Activated B cell treated with CpG ODN at 0.5 μM for 24 hours (primary cell): ENCODE data around the gene ATPAF2. TPM values are rescaled to one million over a fixed set of nuclear protein-coding genes. Genes with fewer than 3 reads are reported as not detected.

Experiments used
- ATAC-seq: fragments of 200-7000 bp; cut with Tn5 transposase; one replicate; pipeline ENCODE4 v1.10.0; 2021; ENCODE audit warnings: low read depth, mild to moderate bottlenecking, moderate library complexity
- CTCF ChIA-PET: fragments of 350-600 bp; sonication (Branson Sonifier 250); formaldehyde crosslinking; loops from one replicate; lab custom pipeline; 2021; ENCODE audit warnings: antibody characterized with exemption; lab: Charles Lee
- POLR2A ChIA-PET: fragments of 350-600 bp; sonication (Branson Sonifier 250); formaldehyde crosslinking; loops from one replicate; lab custom pipeline; 2021; ENCODE audit warnings: antibody characterized with exemption; lab: Charles Lee
- DNase-seq: peaks from one replicate; pipeline ENCODE4 v3.0.0; 2022
- H3K27ac Mint-ChIP-seq: one replicate; pipeline ENCODE4 v1.8.0; 2020; ENCODE audit warnings: mixed read lengths
- H3K27me3 Mint-ChIP-seq: one replicate; pipeline ENCODE4 v1.8.0; 2021; ENCODE audit warnings: mixed read lengths
- H3K36me3 Mint-ChIP-seq: one replicate; pipeline ENCODE4 v1.8.0; 2021; ENCODE audit warnings: low read depth, mixed read lengths
- H3K4me1 Mint-ChIP-seq: one replicate; pipeline ENCODE4 v1.8.0; 2021; ENCODE audit warnings: mixed read lengths
- H3K4me3 Mint-ChIP-seq: one replicate; pipeline ENCODE4 v1.8.0; 2020; ENCODE audit warnings: mild to moderate bottlenecking, mixed read lengths
- H3K9me3 Mint-ChIP-seq: one replicate; pipeline ENCODE4 v1.8.0; 2020; ENCODE audit warnings: mixed read lengths
- CTCF ChIP-seq: fragments of 200-600 bp; IDR thresholded peaks from one replicate; pipeline ENCODE4 v1.8.0; 2022; ENCODE audit warnings: antibody characterized with exemption, mild to moderate bottlenecking
- intact Hi-C: fragments of 100-400 bp; cut with micrococcal nuclease; formaldehyde crosslinking; loops from one replicate; pipeline ENCODE4 v1.15.1; 2024
- total RNA-seq: library from RNA; stranded (reverse); gene quantifications from 2 replicates; pipeline ENCODE4 v1.2.3, GENCODE V29; 2022

The ATPAF2 gene
- total RNA-seq, 1 donor from 2014 or later: 69.1 TPM

- Mint-ChIP-seq H3K4me1 (no peaks in the 10 kb centered on the region), H3K27ac (no peak overlapping the region), H3K36me3 (no peaks in the 10 kb centered on the region), H3K9me3 (no peaks in the 10 kb centered on the region), H3K4me3 (no peak overlapping the region), H3K27me3 (no peaks in the 10 kb centered on the region)
- no peak for ATAC-seq
- intact Hi-C loops: loop anchor here (5.0 kb wide), 1 partner anchor 42 kb away; no protein-coding TSS in a partner anchor
- POLR2A ChIA-PET: no interaction called here
- CTCF ChIA-PET: no interaction called here
- TF ChIP-seq CTCF: no peak
- DNase-seq: no peak
Observed at GRCh38 chr17:17990282-17990681, 48.7 kb downstream of the ATPAF2 start.

- no peak for DNase-seq
- TF ChIP-seq CTCF: no peak
- Mint-ChIP-seq H3K27ac (no peak overlapping the region), H3K36me3 (no peaks in the 10 kb centered on the region), H3K27me3 (no peaks in the 10 kb centered on the region), H3K4me1 (no peaks in the 10 kb centered on the region), H3K9me3 (no peaks in the 10 kb centered on the region), H3K4me3 (no peak overlapping the region)
- intact Hi-C loops: loop anchor here (5.0 kb wide), 1 partner anchor 43 kb away; no protein-coding TSS in a partner anchor
- ChIA-PET POLR2A (no interaction called here), CTCF (no interaction called here)
- ATAC-seq: no peak
Observed at GRCh38 chr17:17989618-17990017, 49.4 kb downstream of the ATPAF2 start.

- no peak overlapping the region for H3K4me3 Mint-ChIP-seq
- no peaks in the 10 kb centered on the region for H3K4me1 Mint-ChIP-seq
- no peaks in the 10 kb centered on the region for H3K27me3 Mint-ChIP-seq
- DNase-seq (no peak), ATAC-seq (no peak)
- H3K36me3 Mint-ChIP-seq: no peaks in the 10 kb centered on the region
- ChIA-PET POLR2A (no interaction called here), CTCF (no interaction called here)
- TF ChIP-seq CTCF: no peak
- no peaks in the 10 kb centered on the region for H3K9me3 Mint-ChIP-seq
- H3K27ac Mint-ChIP-seq: no peak overlapping the region
- intact Hi-C loops: no loop called here
Observed at GRCh38 chr17:17989081-17989480, 49.9 kb downstream of the ATPAF2 start.

- Mint-ChIP-seq H3K4me3 (no peak overlapping the region), H3K27me3 (no peaks in the 10 kb centered on the region), H3K27ac (no peak overlapping the region), H3K4me1 (no peaks in the 10 kb centered on the region), H3K36me3 (no peaks in the 10 kb centered on the region), H3K9me3 (no peaks in the 10 kb centered on the region)
- no peak for ATAC-seq
- CTCF ChIA-PET: no interaction called here
- intact Hi-C loops: no loop called here
- POLR2A ChIA-PET: no interaction called here
- TF ChIP-seq CTCF: no peak
- DNase-seq: no peak
Observed at GRCh38 chr17:17988427-17988945, 50.5 kb downstream of the ATPAF2 start.

- H3K4me1 Mint-ChIP-seq: no peaks in the 10 kb centered on the region
- POLR2A ChIA-PET: no interaction called here
- H3K27ac Mint-ChIP-seq: no peak overlapping the region
- no peak overlapping the region for H3K4me3 Mint-ChIP-seq
- intact Hi-C loops: no loop called here
- ATAC-seq (no peak), DNase-seq (no peak)
- no peaks in the 10 kb centered on the region for H3K27me3 Mint-ChIP-seq
- no peaks in the 10 kb centered on the region for H3K36me3 Mint-ChIP-seq
- CTCF ChIA-PET: no interaction called here
- H3K9me3 Mint-ChIP-seq: no peaks in the 10 kb centered on the region
- no peak for TF ChIP-seq CTCF
Observed at GRCh38 chr17:17987901-17988300, 51.1 kb downstream of the ATPAF2 start.
